Retinal pigment epithelial cell (primary cell): ENCODE data around the gene PRG2.
A peak's percentile ranks its signal among the peaks of the same experiment; 100 is the strongest.

Experiments used
- DNase-seq: peaks from one replicate; pipeline ENCODE4 v3.0.0-alpha.2; 2010; ENCODE audit warnings: low read depth
- H3K4me3 ChIP-seq: 2 replicates; pipeline ENCODE4 v1.5.1; 2011; ENCODE audit warnings: mild to moderate bottlenecking, low read length, control low read depth, moderate library complexity
- TF ChIP-seq, protein P1 (sequence below): conservative IDR thresholded peaks from 2 replicates; pipeline ENCODE4 v1.5.1; 2011; ENCODE audit warnings: low read depth, low read length, control low read depth, inconsistent platforms

The PRG2 gene

DNA sequence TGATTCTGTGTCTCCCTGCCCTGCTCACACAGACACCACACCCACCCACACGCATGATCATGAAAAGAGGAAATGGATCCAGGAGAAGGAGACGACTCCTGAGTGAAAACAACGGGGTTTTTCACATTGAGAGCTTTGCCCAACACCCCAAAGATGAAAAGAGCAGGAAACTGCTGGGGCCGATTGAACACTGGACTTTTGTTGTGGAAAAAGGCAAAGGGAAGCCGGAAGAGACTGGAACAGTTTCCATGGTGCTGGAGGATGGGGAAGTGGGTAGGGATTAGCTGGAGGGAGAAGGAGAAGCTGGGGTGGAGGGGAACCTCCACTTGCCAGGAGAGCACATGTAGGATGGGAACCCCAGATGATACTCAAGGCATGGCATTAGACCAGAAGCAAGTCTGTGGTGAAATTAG lies 41.7 kb upstream of the PRG2 start:
- DNase-seq = no peak
- TF ChIP-seq, protein P1, sequence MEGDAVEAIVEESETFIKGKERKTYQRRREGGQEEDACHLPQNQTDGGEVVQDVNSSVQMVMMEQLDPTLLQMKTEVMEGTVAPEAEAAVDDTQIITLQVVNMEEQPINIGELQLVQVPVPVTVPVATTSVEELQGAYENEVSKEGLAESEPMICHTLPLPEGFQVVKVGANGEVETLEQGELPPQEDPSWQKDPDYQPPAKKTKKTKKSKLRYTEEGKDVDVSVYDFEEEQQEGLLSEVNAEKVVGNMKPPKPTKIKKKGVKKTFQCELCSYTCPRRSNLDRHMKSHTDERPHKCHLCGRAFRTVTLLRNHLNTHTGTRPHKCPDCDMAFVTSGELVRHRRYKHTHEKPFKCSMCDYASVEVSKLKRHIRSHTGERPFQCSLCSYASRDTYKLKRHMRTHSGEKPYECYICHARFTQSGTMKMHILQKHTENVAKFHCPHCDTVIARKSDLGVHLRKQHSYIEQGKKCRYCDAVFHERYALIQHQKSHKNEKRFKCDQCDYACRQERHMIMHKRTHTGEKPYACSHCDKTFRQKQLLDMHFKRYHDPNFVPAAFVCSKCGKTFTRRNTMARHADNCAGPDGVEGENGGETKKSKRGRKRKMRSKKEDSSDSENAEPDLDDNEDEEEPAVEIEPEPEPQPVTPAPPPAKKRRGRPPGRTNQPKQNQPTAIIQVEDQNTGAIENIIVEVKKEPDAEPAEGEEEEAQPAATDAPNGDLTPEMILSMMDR = no peak
- H3K4me3 ChIP-seq = no peak overlapping the region

- no peak overlapping the region for H3K4me3 ChIP-seq
- TF ChIP-seq, protein P1 = no peak
- DNase-seq = no peak
These were observed 40.5 kb upstream of the PRG2 start for GRCh38 chr11:57430952-57431351.

- H3K4me3 ChIP-seq = no peak overlapping the region
- TF ChIP-seq, protein P1 = no peak
- no peak for DNase-seq
These were observed 39.5 kb upstream of the PRG2 start for GRCh38 chr11:57429946-57430345.

GRCh38 chr11:57428643-57429042 lies 38.2 kb upstream of the PRG2 start:
- no peak for DNase-seq
- TF ChIP-seq, protein P1 = no peak

DNA sequence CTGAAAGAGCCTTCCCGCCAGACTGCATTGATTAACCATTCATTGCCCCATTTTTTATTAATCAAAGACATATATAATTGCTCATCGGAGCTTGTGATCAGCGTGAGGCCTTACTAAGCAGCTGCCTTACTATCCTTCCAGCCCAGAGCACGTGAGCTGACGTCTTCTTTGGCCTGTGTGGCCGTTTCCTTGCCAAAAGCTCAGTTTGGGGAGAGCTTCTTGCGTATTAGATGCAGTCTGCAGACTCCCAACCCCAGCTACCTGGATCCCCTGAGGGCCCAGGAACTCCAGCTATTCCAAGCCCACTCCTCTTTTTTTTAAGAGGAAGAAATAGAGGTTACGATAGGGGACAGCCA lies 37.3 kb upstream of the PRG2 start:
- DNase-seq = no peak
- TF ChIP-seq, protein P1 = no peak
- no peak overlapping the region for H3K4me3 ChIP-seq

More at GRCh38 chr11:57428643-57429042, 38.2 kb upstream of the PRG2 start:
- no peak overlapping the region for H3K4me3 ChIP-seq

DNA sequence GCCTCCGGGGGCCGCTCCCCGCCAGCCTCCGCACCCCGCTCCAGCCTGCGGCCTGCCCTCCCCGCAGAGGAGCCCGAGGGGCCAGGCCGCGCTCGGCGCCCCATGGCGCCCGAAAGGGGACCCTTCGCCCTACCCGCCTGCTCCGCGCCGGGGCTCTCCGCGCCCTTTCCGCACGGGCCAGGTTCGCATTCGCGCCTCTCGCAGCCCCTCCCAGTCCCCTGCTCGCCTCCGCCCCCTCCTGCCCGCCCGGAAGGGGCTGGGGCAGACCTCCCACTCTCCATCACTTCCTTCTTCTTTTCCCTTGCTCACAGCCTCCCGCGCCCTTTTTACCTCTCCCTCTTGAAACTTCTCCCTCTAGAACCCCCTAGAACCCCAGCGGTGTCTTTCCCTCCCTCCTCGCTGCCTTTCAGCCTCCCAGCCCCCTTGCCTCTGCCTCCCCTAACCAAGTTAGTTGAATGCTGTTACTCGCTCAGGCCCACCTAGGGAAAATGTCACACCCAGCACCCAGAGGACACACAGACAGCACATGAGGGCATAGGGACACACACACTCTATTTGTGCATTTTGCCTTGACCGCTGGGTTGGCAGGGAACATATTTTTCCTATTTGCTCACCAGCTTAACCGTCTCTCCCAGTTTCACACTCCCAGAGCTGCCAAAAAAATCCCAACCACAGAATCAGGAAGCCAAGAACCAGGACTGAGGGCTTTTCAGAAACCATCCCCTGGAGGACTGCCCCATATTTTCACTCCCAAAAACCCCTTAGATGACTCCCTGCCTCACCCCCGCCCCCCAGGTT lies 36.7 kb upstream of the PRG2 start, which contains the start of gene SLC43A3:
TSS of gene SLC43A3 (minus strand) at position 193 of the 798 bp plus-strand sequence. CDS start 949 bp downstream, outside the sequence.
- peak within 1 kb of the TSS; percentile 44 for H3K4me3 ChIP-seq
- DNase-seq = peak; percentile 59
- TF ChIP-seq, protein P1 = no peak

- peak overlapping the region; percentile 44 for H3K4me3 ChIP-seq
- no peak for DNase-seq
- TF ChIP-seq, protein P1 = no peak
These were observed 36.0 kb upstream of the PRG2 start for GRCh38 chr11:57426439-57426928.
